Amniotic stem cell (primary cell): Measurements from ENCODE around the gene SEPHS1.
"Not testable (repeated sequence)": the region's sequence is repeated elsewhere in the genome, so short reads cannot be mapped to it uniquely, and the experiment has no call there.

ENCODE experiments used
- DNase-seq: peaks from one replicate; lab custom pipeline; 2025; lab: John Stamatoyannopoulos, UW

Gene SEPHS1

DNA sequence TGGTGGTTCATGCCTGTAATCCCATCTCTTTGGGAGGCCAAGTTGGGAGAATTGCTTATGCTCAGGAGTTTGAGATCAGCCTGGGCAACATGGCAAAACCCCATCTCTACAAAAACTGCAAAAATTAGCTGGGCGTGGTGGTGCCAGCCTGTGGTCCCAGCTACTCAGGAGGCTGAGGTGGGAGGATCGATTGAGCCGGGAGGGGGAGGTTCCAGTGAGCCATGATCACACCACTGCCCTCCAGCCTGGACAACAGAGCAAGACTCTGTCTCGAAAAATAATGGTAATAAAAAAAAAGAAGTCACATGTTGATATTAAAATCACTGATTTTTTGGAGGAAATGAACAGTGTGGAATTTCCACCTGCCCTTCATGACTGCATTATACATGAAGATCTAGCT, 64.0 kb downstream of the SEPHS1 start:
- DNase-seq = no peak

DNA sequence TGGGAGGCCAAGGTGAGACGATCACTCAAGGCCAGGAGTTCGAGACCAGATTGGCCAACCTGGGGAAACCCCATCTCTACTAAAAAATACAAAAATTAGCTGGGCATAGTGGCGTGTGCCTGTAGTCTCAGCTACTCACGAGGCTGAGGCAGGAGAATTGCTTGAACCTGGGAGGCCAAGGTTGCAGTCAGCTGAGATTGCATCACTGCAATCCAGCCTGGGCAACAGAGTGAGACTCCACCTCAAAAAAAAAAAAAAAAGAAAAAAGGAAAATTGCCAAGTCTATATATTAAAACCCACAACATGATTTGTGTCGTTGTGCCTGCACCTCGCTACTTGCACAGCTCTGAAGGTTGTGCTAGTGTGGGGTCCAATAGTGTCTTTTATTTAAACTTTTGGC, 65.7 kb downstream of the SEPHS1 start:
- DNase-seq = not testable (repeated sequence)

GRCh38 chr10:13276749-13277365, 71.2 kb downstream of the SEPHS1 start:
- no peak for DNase-seq

GRCh38 chr10:13276146-13276545, 71.9 kb downstream of the SEPHS1 start:
- DNase-seq = not testable (repeated sequence)

GRCh38 chr10:13272164-13272571, 75.9 kb downstream of the SEPHS1 start:
- no peak for DNase-seq

DNA sequence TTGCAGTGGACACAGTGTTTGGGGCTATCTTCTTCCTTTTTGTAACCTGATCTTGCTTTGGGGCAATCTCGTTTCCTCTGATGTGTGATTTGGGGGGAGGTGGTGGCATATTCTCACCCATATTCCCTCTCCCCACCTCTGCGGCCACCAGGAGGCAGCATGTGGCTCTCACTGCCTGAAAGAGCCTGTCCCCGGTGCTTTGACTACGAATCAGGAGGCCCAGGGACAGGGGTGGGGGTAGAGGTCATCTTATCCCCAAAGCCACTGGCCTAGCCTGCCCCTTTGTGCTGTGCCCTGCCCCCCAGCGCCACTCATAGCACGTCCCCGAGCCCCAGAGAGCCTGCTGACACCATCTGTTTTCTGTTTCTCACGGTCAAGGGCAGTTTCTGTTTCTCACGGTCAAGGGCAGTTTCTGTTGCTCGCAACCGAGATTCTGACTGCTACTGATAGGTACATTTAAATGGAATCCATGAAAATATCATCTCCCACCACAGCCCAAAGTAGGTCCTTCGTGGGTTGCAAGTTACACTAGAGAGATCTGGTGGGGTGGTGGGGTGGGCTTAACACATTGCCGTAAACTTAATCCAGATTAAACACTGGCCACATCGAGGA, 76.4 kb downstream of the SEPHS1 start:
- no peak for DNase-seq

GRCh38 chr10:13270877-13271551, 77.1 kb downstream of the SEPHS1 start:
- DNase-seq = no peak

DNA sequence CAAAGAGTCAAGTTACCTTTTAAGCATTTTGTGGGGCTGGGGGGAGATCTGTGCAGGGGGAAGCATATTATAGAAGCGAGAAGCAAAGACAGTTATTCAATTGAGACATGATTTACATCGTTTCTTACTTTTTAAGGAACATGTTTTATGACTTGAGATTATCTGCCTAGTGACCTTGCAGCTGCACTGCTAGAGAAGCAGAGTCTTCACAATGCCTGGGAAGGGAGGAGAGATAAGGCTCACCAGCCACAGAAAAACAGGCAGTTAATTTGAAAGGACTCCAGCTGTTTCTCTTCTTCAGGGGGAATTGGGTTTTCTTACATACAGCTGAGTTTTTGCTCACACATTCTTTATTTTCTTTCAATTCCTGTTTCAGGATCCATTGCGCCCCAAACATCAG, 79.3 kb downstream of the SEPHS1 start:
- no peak for DNase-seq

- DNase-seq = no peak
Measured at GRCh38 chr10:13268310-13268709, 79.8 kb downstream of the SEPHS1 start.
